Upper lobe of left lung (tissue), 4 donors: ENCODE measurements around the gene TNPO2.

Experiments
- CTCF ChIP-seq, 6 experiments: fragments of 450-650 bp in 4 of 6; fragments of 200-600 bp in 2 of 6; sonication (generic) in 2 of 6; IDR thresholded peaks; one replicate each; pipeline ENCODE4 v1.5.1; 2016 to 2019; ENCODE audit warnings: antibody characterized with exemption in 6 of 6
- POLR2A ChIP-seq, 4 donors: fragments of 450-650 bp; IDR thresholded peaks; one replicate each; pipeline ENCODE4 v1.5.1; 2016 to 2017; ENCODE audit warnings: antibody characterized with exemption in 4 of 4, mild to moderate bottlenecking in 2 of 4

- TF ChIP-seq CTCF (IDR thresholded peaks at IDR 0.05) (no peak), POLR2A (IDR thresholded peaks at IDR 0.05) (no peak)
Observed at GRCh38 chr19:12723641-12724426, at the start of gene TNPO2.
